IPS-NIHi7 (cell line): ENCODE data around the gene HEYL.

Source experiments
- DNase-seq: peaks from one replicate; pipeline ENCODE4 v3.0.0; 2012; ENCODE audit warnings: mixed read lengths; ENCODE audit errors: extremely low spot score

HEYL gene

GRCh38 chr1:39639305-39640130 is at the start of gene HEYL:
Gene HEYL, minus strand, starts transcription at chr1:39639643. Its CDS starts 18 bp downstream, at chr1:39639625.
- peak; percentile 88 for DNase-seq

GRCh38 chr1:39689214-39689613 is 49.8 kb upstream of the HEYL start:
- no peak for DNase-seq

- no peak for DNase-seq
These were observed 49.3 kb upstream of the HEYL start for GRCh38 chr1:39688706-39689105.

GRCh38 chr1:39687243-39687642 is 47.8 kb upstream of the HEYL start:
- no peak for DNase-seq

- no peak for DNase-seq
These were observed 45.6 kb upstream of the HEYL start for GRCh38 chr1:39685071-39685470.

- DNase-seq: no peak
These were observed 44.8 kb upstream of the HEYL start for GRCh38 chr1:39684313-39684664.

GRCh38 chr1:39683591-39684312 is 44.3 kb upstream of the HEYL start:
- DNase-seq: no peak

- DNase-seq: no peak
These were observed 42.6 kb upstream of the HEYL start for GRCh38 chr1:39681999-39682398.

- no peak for DNase-seq
These were observed 41.9 kb upstream of the HEYL start for GRCh38 chr1:39681294-39681693.

- DNase-seq: no peak
These were observed 41.3 kb upstream of the HEYL start for GRCh38 chr1:39680751-39681150.

GRCh38 chr1:39679821-39680220 is 40.4 kb upstream of the HEYL start:
- no peak for DNase-seq

GRCh38 chr1:39678889-39679288 is 39.4 kb upstream of the HEYL start:
- no peak for DNase-seq

- no peak for DNase-seq
These were observed 38.2 kb upstream of the HEYL start for GRCh38 chr1:39677645-39678044.

- DNase-seq: no peak
These were observed 37.6 kb upstream of the HEYL start for GRCh38 chr1:39676948-39677548.

- no peak for DNase-seq
These were observed 35.8 kb upstream of the HEYL start for GRCh38 chr1:39675220-39675619.

- DNase-seq: no peak
These were observed 33.8 kb upstream of the HEYL start for GRCh38 chr1:39673215-39673614.

GRCh38 chr1:39672551-39672947 is 33.1 kb upstream of the HEYL start:
- DNase-seq: peak; percentile 75

GRCh38 chr1:39671793-39672550 is 32.5 kb upstream of the HEYL start, which contains the start of gene NT5C1A:
Gene NT5C1A, minus strand, starts transcription at chr1:39672107. Its CDS starts 69 bp downstream, at chr1:39672038.
- DNase-seq: peak; percentile 57

- DNase-seq: peak; percentile 26
These were observed 32.0 kb upstream of the HEYL start for GRCh38 chr1:39671433-39671792.

GRCh38 chr1:39670689-39671088 is 31.2 kb upstream of the HEYL start:
- no peak for DNase-seq

- DNase-seq: no peak
These were observed 29.5 kb upstream of the HEYL start for GRCh38 chr1:39668894-39669293.

GRCh38 chr1:39668111-39668510 is 28.7 kb upstream of the HEYL start:
- no peak for DNase-seq
